Measurements from ENCODE around the gene ATG16L1.

The ATG16L1 gene

GRCh38 chr2:233235977-233236376, 15.5 kb upstream of the ATG16L1 start:
- DNase-seq (ENCODE audit: low read depth), result no peak
- in situ Hi-C loops (cut with HindIII; ENCODE audit: low sequenced_read_pairs), result loop anchor here (25.0 kb wide), 1 partner anchor 374 kb away; the partner anchor contains the start of gene SNORC
- H3K4me3 ChIP-seq (ENCODE audit: low read depth, low read length), result no peak overlapping the region
- TF ChIP-seq CTCF (IDR thresholded peaks at IDR 0.05; ENCODE audit: low read depth, low read length, missing control alignments), result no peak

GRCh38 chr2:233236820-233237589, 14.5 kb upstream of the ATG16L1 start:
- TF ChIP-seq CTCF (IDR thresholded peaks at IDR 0.05; ENCODE audit: low read depth, low read length, missing control alignments), result no peak
- DNase-seq (ENCODE audit: low read depth), result no peak
- in situ Hi-C loops (cut with HindIII; ENCODE audit: low sequenced_read_pairs), result loop anchor here (25.0 kb wide), 1 partner anchor 375 kb away; the partner anchor contains the start of gene SNORC
- H3K4me3 ChIP-seq (ENCODE audit: low read depth, low read length), result no peak overlapping the region

GRCh38 chr2:233240897-233241296, 10.6 kb upstream of the ATG16L1 start:
- H3K4me3 ChIP-seq (ENCODE audit: low read depth, low read length), result no peak overlapping the region
- no peak for DNase-seq (ENCODE audit: low read depth)
- in situ Hi-C loops (cut with HindIII; ENCODE audit: low sequenced_read_pairs), result loop anchor here (25.0 kb wide), 1 partner anchor 379 kb away; the partner anchor contains the start of gene SNORC
- TF ChIP-seq CTCF (IDR thresholded peaks at IDR 0.05; ENCODE audit: low read depth, low read length, missing control alignments), result no peak

- DNase-seq (ENCODE audit: low read depth), result no peak
- no peak overlapping the region for H3K4me3 ChIP-seq (ENCODE audit: low read depth, low read length)
- in situ Hi-C loops (cut with HindIII; ENCODE audit: low sequenced_read_pairs), result loop anchor here (25.0 kb wide), 1 partner anchor 380 kb away; the partner anchor contains the start of gene SNORC
Measured at GRCh38 chr2:233241803-233242202, 9.7 kb upstream of the ATG16L1 start.

GRCh38 chr2:233242231-233242927, 9.1 kb upstream of the ATG16L1 start:
- H3K4me3 ChIP-seq (ENCODE audit: low read depth, low read length), result no peak overlapping the region
- no peak for TF ChIP-seq CTCF (IDR thresholded peaks at IDR 0.05; ENCODE audit: low read depth, low read length, missing control alignments)
- in situ Hi-C loops (cut with HindIII; ENCODE audit: low sequenced_read_pairs), result loop anchor here (25.0 kb wide), 1 partner anchor 380 kb away; the partner anchor contains the start of gene SNORC
- DNase-seq (ENCODE audit: low read depth), result no peak

More at GRCh38 chr2:233241803-233242202, 9.7 kb upstream of the ATG16L1 start:
- TF ChIP-seq CTCF (IDR thresholded peaks at IDR 0.05; ENCODE audit: low read depth, low read length, missing control alignments), result no peak

GRCh38 chr2:233243348-233243747, 8.1 kb upstream of the ATG16L1 start:
- no peak for TF ChIP-seq CTCF (IDR thresholded peaks at IDR 0.05; ENCODE audit: low read depth, low read length, missing control alignments)
- in situ Hi-C loops (cut with HindIII; ENCODE audit: low sequenced_read_pairs), result loop anchor here (25.0 kb wide), 1 partner anchor 381 kb away; the partner anchor contains the start of gene SNORC
- no peak overlapping the region for H3K4me3 ChIP-seq (ENCODE audit: low read depth, low read length)
- DNase-seq (ENCODE audit: low read depth), result no peak

All from astrocyte of the cerebellum (primary cell).